HG03439 (cell line): ENCODE results near the gene FBXO17.

Source experiments
- ATAC-seq: cut with Tn5 transposase; IDR thresholded peaks from one replicate; pipeline ENCODE4 v1.9.1; 2021; ENCODE audit warnings: mild to moderate bottlenecking, moderate library complexity; ENCODE audit not compliant: unreplicated experiment

The FBXO17 gene

DNA sequence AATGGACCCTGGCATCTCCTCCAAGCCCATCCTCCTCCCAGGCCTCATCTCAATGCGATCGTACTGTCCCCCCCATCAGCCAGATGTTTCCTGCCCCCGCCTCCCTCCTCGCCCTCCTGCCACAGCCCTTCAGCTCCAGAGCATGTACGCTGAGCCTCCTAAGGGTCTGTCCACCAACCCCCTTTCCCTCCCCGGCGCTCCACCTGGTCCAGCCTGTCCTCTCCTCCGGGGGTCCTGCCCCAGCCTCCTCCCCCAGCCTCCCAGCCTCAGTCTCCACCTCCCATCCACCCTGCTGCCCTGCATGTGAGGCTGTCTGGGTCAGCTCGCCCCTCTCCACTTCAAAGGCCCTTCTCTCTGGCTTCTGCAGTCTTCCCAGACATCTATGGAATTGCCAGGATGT is 80.6 kb downstream of the FBXO17 start:
- ATAC-seq: no peak

DNA sequence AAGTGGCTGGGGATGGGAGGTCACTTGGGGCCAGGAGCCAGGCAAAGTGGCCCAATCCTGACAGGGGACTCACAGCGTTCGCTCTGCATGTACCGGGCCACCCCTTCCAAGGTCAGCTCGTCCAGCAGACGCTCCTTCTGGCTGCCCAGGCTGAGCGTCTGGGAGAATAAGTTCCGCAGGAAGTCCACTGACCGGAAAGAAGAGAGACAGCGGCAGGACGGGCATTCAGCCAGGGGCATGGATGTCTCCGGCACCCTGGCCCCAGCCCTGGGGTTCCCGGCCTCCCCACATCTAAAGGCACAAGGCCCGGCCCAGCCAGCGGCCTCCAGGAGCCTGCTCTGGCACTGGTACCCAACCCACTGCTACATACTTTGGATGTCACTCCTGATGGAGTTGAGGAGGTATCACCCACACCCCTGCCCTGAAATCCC is 82.2 kb downstream of the FBXO17 start:
- ATAC-seq: no peak

DNA sequence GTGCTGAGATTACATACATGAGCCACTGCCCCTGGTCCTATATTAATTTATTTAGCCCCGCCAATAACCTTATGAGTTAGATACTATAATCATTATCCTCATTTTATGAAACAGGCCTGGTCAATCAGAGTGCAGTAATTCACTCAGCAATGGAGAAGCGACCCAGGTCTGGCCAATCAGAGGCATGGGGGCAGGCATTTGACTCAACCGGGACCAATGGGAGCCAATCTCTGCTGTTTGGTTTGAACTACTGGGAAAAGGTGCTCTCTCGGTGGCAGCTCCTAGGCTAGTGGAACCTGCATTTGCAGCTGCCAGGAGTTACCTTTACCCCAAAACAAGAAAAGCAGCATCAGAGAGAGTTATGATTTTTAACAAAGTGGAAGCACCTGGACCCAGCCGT is 82.7 kb downstream of the FBXO17 start:
- no peak for ATAC-seq

DNA sequence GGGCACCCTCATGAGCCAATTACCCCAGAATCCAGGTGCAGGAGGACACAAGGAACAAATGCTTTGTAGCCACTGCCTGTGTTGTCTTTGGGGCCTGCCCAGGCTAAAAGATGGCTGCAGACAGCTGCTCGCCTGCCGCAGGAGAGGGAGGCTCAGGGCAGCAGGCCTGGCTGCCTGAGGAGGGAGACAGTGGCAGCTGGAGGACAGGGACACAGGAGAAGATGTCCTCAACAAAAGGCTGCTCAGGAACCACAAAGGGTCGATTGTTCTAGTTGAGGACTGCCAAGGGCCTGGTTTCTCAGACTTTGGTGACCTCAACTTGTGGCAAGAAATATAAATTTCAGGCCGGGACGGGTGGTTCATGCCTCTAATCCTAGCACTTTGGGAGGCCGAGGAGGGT is 83.8 kb downstream of the FBXO17 start:
- ATAC-seq: no peak
